K562 (cell line): Measurements from ENCODE around the gene PDE4A. TPM values are rescaled to one million over a fixed set of nuclear protein-coding genes. Genes with fewer than 3 reads are reported as not detected.

Experiments
- CBX3 ChIP-seq, 2 experiments: IDR thresholded peaks; 1 replicate in 1 of 2; 2 replicates in 1 of 2; pipeline ENCODE4 v1.6.1; 2012; ENCODE audit warnings: inconsistent platforms in 2 of 2, low read length in 2 of 2, borderline replicate concordance in 1 of 2, control low read depth in 1 of 2
- FOXK1 ChIP-seq: sonication (generic); formaldehyde crosslinking; IDR thresholded peaks from 2 replicates; pipeline ENCODE4 v1.8.0; 2022; ENCODE audit warnings: missing genetic modification reagents, mild to moderate bottlenecking, borderline replicate concordance
- HDAC6 ChIP-seq: IDR thresholded peaks from 2 replicates; pipeline ENCODE4 v1.6.1; 2012; ENCODE audit warnings: low read depth, mild to moderate bottlenecking, control low read depth, inconsistent platforms, low read length, moderate library complexity
- HNRNPL ChIP-seq: fragments of 200-400 bp; formaldehyde crosslinking; IDR thresholded peaks from 2 replicates; pipeline ENCODE4 v1.6.1; 2017; ENCODE audit warnings: low read depth, mild to moderate bottlenecking, low read length
- NFIC ChIP-seq: fragments of 450-650 bp; IDR thresholded peaks from 2 replicates; pipeline ENCODE4 v1.6.1; 2017; ENCODE audit warnings: mild to moderate bottlenecking, inconsistent platforms
- RBM39 ChIP-seq: fragments of 200-400 bp; formaldehyde crosslinking; optimal IDR thresholded peaks from 2 replicates; pipeline ENCODE3; 2018; ENCODE audit warnings: low read depth, low read length
- SMAD4 ChIP-seq: fragments of 250-450 bp; sonication (Bioruptor Pico); conservative IDR thresholded peaks from 2 replicates; pipeline ENCODE4 v1.8.0; 2021; ENCODE audit warnings: inconsistent platforms, mild to moderate bottlenecking, moderate library complexity
- SMARCE1 ChIP-seq: fragments of 450-650 bp; IDR thresholded peaks from 2 replicates; pipeline ENCODE4 v1.7.1; 2016; ENCODE audit warnings: mild to moderate bottlenecking
- STAG1 ChIP-seq: sonication (generic); formaldehyde crosslinking; IDR thresholded peaks from 2 replicates; pipeline ENCODE4 v1.5.0; 2020; ENCODE audit warnings: missing genetic modification reagents, borderline replicate concordance
- TAF9B ChIP-seq: fragments of 450-650 bp; IDR thresholded peaks from 2 replicates; pipeline ENCODE4 v1.6.1; 2018; ENCODE audit warnings: mild to moderate bottlenecking; ENCODE audit not compliant: partially characterized antibody
- ZNF699 ChIP-seq: fragments of 250-450 bp; sonication (Bioruptor Pico); IDR thresholded peaks from 2 replicates; pipeline ENCODE4 v1.8.0; 2021; ENCODE audit warnings: mild to moderate bottlenecking, moderate library complexity; ENCODE audit not compliant: insufficient replicate concordance
- polyA plus RNA-seq, 8 experiments: library from polyadenylated mRNA; depleted of rRNA in 4 of 8; stranded (reverse) in 5 of 8; unstranded in 3 of 8; fragments of >200 nt; fragmentation: Nextera tagmentation in 2 of 8; fragmentation: Illumina TruSeq in 1 of 8; extraction: Ambion mirVana in 2 of 8; extraction: Trizol in 1 of 8; gene quantifications; 2 replicates each; pipeline versions ENCODE4 v1.2.1 to v1.2.3, GENCODE V29; 2011 to 2014; ENCODE audit warnings: inconsistent platforms in 1 of 8, missing spikeins in 1 of 8
- total RNA-seq, 7 experiments: library from RNA; depleted of rRNA in 6 of 7; stranded (reverse); fragments of >200 nt in 6 of 7; fragmentation: Illumina TruSeq in 2 of 7; extraction: Trizol in 2 of 7; gene quantifications; 2 replicates each; pipeline versions ENCODE4 v1.2.1 to v1.2.3, GENCODE V29; 2011 to 2021; ENCODE audit warnings: low replicate concordance in 1 of 7
- TF ChIP-seq, protein P1 (sequence below): fragments of 450-650 bp; formaldehyde crosslinking; conservative IDR thresholded peaks from 2 replicates; pipeline ENCODE4 v1.4.0; 2022; ENCODE audit warnings: mild to moderate bottlenecking, missing genetic modification characterization
- TF ChIP-seq, protein P2 (sequence below): fragments of 250-450 bp; sonication (Bioruptor Pico); IDR thresholded peaks from 2 replicates; pipeline ENCODE4 v1.8.0; 2022; ENCODE audit warnings: inconsistent platforms
- TF ChIP-seq, protein P3 (sequence below): fragments of 450-650 bp; formaldehyde crosslinking; IDR thresholded peaks from 2 replicates; pipeline ENCODE4 v1.4.0; 2020; ENCODE audit warnings: mild to moderate bottlenecking, moderate library complexity
- TF ChIP-seq, protein P4 (sequence below): fragments of 450-650 bp; formaldehyde crosslinking; IDR thresholded peaks from 2 replicates; pipeline ENCODE4 v1.4.0; 2022; ENCODE audit warnings: missing genetic modification characterization
- TF ChIP-seq, protein P5 (sequence below), 2 experiments: fragments of 450-650 bp; IDR thresholded peaks; 2 replicates each; pipeline ENCODE4 v1.6.1; 2018; ENCODE audit warnings: mild to moderate bottlenecking in 2 of 2, low read depth in 1 of 2; ENCODE audit not compliant: partially characterized antibody in 2 of 2

The PDE4A gene
- total and polyA plus RNA-seq, 9 of the 15 experiments (the other 6 are each of a cell fraction or from before 2014, with no cell fraction given): 0.66 to 26.9 (median 4.6) TPM

DNA sequence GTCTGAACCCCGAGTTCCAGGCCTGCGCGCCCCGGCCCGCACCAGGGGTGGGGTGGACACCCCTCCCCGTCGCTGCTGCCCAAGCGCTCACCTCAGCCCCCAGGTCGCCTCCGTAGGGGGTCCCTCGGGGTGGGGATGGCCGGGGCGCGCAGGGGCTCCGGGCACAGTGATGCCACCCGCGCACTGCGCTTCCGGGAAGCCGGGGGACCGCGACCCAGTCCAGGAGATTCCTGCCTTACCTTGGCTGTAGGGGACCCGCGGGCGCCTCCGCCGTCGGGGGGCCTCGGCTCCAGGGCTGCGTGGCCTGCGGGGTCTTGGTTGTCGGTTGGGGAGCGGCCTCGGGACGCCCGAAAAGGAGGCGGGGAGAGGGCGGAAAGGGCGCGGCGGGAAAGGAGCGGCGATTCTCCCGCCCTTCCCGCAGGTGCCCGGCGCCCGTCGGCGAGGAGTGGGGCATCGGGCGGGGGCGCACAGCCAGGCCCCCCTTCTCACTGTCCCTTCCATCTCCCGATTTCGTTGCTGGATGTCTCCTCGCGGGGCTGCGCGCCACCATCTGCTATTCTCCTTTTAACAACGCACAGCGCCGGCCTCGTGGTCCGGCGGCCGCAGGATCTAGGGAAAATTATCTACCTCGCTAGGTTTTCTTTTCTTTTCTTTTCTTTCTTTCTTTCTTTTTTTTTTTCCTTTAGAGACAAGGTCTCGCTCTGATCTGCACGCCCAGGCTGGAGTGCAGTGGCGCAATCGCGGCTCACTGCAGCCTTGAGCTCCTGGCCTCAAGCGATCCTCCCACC lies 82.9 kb downstream of the PDE4A start, which contains the start of gene KEAP1 (continued):
- TF ChIP-seq NFIC (peak; percentile 53), FOXK1 (peak; percentile 52; the same call in 1 of the 2 replicates), ZNF699 (CRISPR knock-in tag) (no peak), HDAC6 (no peak), RBM39 (peak; percentile 54), STAG1 (peak; percentile 22; the same call in 1 of the 2 replicates), HNRNPL (peak; percentile 88; the same call in 1 of the 2 replicates), CBX3 (IDR thresholded peaks at IDR 0.05; ENCODE audit: borderline replicate concordance in 1 of 2, low read length in 2 of 2) (0 out of 3 replicates have a peak, but pooled peaks of 1 of the 2 experiments have one; percentile 12), SMARCE1 (peak; percentile 72), SMAD4 (CRISPR knock-in tag) (peak; percentile 73), TAF9B (peak; percentile 7)
- TF ChIP-seq, protein P1, sequence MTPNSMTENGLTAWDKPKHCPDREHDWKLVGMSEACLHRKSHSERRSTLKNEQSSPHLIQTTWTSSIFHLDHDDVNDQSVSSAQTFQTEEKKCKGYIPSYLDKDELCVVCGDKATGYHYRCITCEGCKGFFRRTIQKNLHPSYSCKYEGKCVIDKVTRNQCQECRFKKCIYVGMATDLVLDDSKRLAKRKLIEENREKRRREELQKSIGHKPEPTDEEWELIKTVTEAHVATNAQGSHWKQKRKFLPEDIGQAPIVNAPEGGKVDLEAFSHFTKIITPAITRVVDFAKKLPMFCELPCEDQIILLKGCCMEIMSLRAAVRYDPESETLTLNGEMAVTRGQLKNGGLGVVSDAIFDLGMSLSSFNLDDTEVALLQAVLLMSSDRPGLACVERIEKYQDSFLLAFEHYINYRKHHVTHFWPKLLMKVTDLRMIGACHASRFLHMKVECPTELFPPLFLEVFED: peak; percentile 38; the same call in 1 of the 2 replicates
- TF ChIP-seq, protein P2, sequence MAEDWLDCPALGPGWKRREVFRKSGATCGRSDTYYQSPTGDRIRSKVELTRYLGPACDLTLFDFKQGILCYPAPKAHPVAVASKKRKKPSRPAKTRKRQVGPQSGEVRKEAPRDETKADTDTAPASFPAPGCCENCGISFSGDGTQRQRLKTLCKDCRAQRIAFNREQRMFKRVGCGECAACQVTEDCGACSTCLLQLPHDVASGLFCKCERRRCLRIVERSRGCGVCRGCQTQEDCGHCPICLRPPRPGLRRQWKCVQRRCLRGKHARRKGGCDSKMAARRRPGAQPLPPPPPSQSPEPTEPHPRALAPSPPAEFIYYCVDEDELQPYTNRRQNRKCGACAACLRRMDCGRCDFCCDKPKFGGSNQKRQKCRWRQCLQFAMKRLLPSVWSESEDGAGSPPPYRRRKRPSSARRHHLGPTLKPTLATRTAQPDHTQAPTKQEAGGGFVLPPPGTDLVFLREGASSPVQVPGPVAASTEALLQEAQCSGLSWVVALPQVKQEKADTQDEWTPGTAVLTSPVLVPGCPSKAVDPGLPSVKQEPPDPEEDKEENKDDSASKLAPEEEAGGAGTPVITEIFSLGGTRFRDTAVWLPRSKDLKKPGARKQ (CRISPR knock-in tag): 0 out of 2 replicates have a peak, but pooled peaks have one; percentile 18
- TF ChIP-seq, protein P3, sequence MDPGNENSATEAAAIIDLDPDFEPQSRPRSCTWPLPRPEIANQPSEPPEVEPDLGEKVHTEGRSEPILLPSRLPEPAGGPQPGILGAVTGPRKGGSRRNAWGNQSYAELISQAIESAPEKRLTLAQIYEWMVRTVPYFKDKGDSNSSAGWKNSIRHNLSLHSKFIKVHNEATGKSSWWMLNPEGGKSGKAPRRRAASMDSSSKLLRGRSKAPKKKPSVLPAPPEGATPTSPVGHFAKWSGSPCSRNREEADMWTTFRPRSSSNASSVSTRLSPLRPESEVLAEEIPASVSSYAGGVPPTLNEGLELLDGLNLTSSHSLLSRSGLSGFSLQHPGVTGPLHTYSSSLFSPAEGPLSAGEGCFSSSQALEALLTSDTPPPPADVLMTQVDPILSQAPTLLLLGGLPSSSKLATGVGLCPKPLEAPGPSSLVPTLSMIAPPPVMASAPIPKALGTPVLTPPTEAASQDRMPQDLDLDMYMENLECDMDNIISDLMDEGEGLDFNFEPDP (CRISPR knock-in tag): 0 out of 2 replicates have a peak, but pooled peaks have one; percentile 23
- TF ChIP-seq, protein P4, sequence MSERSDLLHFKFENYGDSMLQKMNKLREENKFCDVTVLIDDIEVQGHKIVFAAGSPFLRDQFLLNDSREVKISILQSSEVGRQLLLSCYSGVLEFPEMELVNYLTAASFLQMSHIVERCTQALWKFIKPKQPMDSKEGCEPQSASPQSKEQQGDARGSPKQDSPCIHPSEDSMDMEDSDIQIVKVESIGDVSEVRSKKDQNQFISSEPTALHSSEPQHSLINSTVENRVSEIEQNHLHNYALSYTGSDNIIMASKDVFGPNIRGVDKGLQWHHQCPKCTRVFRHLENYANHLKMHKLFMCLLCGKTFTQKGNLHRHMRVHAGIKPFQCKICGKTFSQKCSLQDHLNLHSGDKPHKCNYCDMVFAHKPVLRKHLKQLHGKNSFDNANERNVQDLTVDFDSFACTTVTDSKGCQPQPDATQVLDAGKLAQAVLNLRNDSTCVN: peak; percentile 20; the same call in 1 of the 2 replicates
- TF ChIP-seq, protein P5, sequence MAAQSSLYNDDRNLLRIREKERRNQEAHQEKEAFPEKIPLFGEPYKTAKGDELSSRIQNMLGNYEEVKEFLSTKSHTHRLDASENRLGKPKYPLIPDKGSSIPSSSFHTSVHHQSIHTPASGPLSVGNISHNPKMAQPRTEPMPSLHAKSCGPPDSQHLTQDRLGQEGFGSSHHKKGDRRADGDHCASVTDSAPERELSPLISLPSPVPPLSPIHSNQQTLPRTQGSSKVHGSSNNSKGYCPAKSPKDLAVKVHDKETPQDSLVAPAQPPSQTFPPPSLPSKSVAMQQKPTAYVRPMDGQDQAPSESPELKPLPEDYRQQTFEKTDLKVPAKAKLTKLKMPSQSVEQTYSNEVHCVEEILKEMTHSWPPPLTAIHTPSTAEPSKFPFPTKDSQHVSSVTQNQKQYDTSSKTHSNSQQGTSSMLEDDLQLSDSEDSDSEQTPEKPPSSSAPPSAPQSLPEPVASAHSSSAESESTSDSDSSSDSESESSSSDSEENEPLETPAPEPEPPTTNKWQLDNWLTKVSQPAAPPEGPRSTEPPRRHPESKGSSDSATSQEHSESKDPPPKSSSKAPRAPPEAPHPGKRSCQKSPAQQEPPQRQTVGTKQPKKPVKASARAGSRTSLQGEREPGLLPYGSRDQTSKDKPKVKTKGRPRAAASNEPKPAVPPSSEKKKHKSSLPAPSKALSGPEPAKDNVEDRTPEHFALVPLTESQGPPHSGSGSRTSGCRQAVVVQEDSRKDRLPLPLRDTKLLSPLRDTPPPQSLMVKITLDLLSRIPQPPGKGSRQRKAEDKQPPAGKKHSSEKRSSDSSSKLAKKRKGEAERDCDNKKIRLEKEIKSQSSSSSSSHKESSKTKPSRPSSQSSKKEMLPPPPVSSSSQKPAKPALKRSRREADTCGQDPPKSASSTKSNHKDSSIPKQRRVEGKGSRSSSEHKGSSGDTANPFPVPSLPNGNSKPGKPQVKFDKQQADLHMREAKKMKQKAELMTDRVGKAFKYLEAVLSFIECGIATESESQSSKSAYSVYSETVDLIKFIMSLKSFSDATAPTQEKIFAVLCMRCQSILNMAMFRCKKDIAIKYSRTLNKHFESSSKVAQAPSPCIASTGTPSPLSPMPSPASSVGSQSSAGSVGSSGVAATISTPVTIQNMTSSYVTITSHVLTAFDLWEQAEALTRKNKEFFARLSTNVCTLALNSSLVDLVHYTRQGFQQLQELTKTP (IDR thresholded peaks at IDR 0.05; ENCODE audit: low read depth in 1 of 2, partially characterized antibody in 2 of 2): peak; percentile 38 to 62
